SIG-M5 treated with dmso at 0.1 percent for 504 hours (cell line): ENCODE data around the gene RNF212.
"Not testable (repeated sequence)": the region's sequence is repeated elsewhere in the genome, so short reads cannot be mapped to it uniquely, and the experiment has no call there.

Experiments
- DNase-seq: peaks from one replicate; lab custom pipeline; 2025; ENCODE audit not compliant: unreplicated experiment; lab: John Stamatoyannopoulos, UW

The RNF212 gene

GRCh38 chr4:1069394-1069793 is 44.0 kb downstream of the RNF212 start:
- no peak for DNase-seq

GRCh38 chr4:1065732-1066131 is 47.6 kb downstream of the RNF212 start:
- no peak for DNase-seq

GRCh38 chr4:1062419-1062818 is 50.9 kb downstream of the RNF212 start:
- DNase-seq: no peak

DNA sequence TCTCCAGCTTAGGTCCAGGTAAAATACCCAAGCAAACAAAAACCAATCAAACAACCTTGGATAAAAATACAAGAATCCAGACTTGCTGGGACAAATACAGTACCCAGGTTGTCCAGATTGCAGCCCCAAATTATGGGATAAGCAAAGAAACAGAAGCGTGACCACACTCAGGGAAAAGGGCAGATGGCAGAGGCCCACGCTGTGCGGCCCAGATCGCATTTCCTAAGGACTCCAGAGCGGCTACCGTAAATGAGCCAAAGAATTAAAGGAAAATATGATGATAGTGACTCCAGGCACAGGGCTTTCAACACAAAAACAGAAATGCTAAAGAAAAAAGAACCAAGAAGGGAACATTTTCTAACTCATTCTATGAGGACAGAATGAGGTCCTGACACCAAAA is 51.6 kb downstream of the RNF212 start:
- DNase-seq: no peak

DNA sequence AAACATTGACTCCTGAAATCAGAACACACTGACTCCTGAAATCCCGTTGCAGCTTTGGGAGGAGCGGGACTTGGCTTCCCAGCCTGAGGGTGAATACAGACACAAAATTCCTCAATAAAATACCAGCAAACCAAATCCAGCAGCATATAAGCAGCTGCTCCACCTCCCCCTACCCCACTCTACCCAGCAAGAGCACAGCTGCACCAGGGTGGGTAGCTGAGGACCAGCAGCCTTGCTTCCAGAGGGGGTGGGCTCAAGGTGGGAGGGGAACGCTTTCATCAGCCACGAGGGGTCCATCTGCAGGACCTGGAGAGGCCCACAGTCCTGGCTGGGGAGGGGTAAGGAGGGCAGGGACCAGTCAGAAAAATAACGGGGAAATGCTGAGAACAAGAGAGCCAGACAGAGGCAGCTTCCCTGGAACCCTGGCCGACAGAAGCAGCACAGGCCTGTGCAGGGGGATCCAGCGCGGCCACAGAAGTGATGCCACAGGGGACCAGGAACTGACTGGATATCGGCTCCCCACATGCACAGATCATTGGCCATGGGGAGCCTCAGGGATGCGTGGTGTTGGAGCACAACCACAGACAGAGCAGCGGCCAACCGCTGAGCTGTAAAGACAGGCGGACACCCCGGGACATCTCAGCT is 52.2 kb downstream of the RNF212 start:
- DNase-seq: no peak

GRCh38 chr4:1060621-1061020 is 52.7 kb downstream of the RNF212 start:
- no peak for DNase-seq

GRCh38 chr4:1060121-1060520 is 53.2 kb downstream of the RNF212 start:
- no peak for DNase-seq

- DNase-seq: no peak
Measured at GRCh38 chr4:1058997-1059665, 54.2 kb downstream of the RNF212 start.

DNA sequence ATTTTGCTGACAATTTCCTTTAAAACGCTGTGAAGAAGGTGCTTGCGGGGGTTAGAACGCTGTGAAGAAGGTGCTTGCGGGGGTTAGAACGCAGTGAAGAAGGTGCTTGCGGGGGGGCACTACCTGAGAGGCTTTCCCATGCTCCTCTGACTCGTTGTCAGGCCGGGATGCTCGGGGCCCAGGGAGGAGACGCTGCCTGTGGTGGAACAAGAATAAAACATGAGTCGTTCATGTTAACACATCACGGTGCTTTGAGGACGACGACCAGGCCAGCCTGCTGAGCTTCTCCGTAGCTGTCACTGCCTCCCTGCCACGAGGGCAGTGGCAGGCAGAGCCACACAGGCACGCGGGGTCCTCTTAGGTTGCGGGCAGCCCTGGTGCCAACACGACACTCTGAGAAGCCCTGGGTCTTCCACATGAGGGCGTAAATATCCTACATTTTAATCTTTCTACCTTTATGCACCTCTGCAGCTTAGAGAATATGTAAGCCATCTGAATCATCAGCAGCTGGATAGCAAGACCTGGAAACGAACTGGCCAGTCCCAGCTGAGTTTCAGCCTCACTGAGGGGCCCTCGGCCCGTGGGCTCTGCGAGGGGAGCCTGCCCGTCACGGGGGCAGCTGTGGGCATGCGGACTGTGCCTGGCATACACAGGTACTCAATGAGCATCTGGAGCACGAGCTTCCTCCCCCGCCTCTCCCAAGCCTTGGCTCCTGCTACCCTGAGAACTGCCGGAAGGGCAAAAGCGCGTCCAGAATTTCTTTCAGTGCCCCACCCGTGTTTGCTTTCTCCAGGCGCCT is 55.0 kb downstream of the RNF212 start:
- no peak for DNase-seq

GRCh38 chr4:1057403-1057745 is 56.0 kb downstream of the RNF212 start:
- no peak for DNase-seq

- no peak for DNase-seq
Measured at GRCh38 chr4:1056671-1057402, 56.5 kb downstream of the RNF212 start.

GRCh38 chr4:1055721-1056590 is 57.4 kb downstream of the RNF212 start:
- DNase-seq: no peak

GRCh38 chr4:1055243-1055701 is 58.1 kb downstream of the RNF212 start:
- not testable (repeated sequence) for DNase-seq

GRCh38 chr4:1054696-1055242 is 58.6 kb downstream of the RNF212 start:
- DNase-seq: not testable (repeated sequence)

DNA sequence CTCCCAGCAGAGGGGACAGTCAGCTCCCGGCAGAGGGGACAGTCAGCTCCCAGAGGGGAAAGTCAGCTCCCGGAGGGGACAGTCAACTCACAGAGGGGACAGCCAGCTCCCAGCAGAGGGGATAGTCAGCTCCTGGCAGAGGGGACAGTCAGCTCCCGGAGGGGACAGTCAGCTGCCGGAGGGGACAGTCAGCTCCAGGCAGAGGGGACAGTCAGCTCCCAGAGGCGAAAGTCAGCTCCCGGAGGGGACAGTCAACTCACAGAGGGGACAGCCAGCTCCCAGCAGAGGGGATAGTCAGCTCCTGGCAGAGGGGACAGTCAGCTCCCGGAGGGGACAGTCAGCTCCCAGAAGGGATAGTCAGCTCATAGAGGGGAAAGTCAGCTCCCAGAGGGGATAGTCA is 59.5 kb downstream of the RNF212 start:
- not testable (repeated sequence) for DNase-seq

DNA sequence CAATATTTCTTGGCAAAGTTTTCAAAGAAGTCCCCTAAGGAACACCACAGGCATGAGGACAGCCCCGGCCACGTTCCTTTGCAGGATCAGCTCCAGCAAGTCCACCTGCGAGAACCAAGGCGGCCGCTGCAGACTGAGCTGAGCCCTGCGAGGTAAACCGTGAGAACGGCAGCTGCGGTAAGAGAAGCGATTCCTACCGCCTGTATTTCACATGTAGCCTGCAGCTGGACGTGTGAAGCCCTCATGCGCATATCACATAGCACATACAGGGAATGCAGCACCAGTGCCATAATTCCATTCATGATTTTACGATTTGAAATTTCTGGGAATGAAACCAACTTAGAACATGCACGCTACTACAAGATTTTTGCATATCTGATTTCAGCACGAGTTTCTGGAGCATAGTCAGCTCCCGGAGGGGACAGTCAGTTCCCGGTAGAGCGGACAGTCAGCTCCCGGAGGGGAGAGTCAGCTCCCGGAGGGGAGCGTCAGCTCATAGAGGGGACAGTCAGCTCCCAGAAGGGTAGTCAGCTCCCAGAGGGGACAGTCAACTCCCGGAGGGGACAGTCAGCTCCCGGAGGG is 60.2 kb downstream of the RNF212 start:
- DNase-seq: no peak

DNA sequence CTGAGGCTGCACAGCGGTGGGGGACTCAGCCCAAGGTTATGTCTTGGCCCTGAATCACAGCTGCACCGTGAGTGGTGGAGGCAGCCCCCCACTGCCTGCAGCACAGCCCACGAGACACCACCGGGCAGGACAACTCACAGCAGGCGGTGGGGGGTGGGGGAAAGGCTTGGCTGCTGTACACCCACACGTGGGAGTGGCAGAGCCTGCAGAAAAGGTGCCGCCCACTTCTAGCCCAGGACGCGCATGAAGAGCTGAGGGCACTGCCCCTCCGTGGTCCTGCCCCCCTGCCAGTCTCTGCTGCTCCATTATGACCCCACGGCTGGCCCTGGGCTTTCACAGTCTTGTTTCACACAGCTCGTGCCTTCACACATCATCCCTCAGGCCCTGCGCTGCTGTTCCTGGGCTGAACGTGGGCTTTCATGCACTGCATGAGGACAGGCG is 61.1 kb downstream of the RNF212 start:
- no peak for DNase-seq

DNA sequence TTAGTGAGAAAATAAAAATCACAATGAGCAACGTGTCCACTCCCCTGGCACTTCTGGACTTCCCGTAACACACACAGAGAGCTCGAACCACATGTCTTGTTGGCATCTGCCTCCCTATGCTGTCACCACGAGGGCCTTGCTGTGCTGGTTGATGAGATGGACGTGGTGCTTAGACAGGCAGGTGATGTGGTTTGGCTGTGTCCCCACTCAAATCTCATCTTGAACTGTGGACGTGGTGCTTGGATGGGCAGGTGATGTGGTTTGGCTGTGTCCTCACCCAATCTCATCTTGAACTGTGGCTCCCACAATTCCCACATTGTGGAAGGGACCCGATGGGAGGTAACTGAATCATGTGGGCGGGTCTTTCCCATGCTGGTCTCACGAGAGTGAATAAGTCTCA is 61.9 kb downstream of the RNF212 start:
- no peak for DNase-seq

DNA sequence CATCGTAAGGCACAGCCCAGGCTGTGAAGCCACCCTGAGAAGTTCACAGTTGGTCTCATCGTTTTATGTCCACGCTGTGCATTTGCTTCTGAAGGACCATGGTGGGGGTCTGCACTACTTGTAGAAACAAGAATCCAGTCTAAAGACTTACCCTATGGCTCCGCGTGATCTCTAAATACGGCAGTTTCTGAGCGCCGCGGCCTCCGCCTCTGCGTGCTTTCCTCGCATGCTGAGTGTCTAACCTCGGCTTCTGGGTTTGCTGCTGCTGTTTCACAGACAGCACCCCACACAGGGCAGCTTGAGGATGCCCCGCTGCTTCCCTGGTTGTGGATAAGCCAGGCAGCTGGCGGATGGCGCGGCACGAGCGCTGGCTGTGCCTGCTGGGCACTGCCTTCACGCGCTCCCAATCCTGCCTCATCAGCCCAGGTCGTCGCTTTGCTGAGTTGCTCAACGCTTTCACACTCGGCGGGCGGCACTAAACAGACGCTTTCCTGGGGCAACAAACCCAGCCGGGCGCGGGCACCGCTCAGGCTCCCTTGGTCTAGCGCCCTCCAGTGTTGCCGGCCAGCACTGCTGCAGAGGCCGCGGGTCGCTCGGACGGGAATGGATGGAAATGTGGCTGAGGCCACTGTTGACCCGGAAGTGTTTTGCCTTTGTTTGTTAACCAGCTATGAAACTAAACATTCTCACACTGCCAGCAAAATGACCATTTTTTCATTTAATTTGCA is 62.7 kb downstream of the RNF212 start:
- no peak for DNase-seq
